ENCODE data around the gene PEX7.

DNA sequence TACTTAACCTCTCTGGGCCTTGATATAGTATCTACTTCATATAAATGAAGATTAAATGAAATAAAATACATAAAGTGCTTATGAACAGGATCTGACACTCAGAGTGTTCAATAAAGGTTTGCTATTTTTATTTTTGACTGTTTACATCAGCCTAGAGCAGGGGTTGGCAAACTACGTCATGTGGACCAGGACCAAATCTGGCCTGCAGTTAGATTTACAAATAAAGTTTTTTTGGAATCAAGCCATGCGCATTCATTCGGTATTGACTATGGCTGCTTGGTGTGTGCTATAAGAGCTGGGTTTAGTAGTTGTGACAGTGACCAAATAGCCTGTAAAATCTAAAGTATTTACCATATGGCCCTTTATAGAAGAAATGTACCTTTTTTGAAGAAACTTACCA, 20.8 kb downstream of the PEX7 start:
- TF ChIP-seq CTCF (IDR thresholded peaks at IDR 0.05; ENCODE audit: low read depth, low read length, poor library complexity, severe bottlenecking) (no peak), EZH2phosphoT487 (IDR thresholded peaks at IDR 0.05; ENCODE audit: borderline replicate concordance, low read length) (no peak)
